Suppressor macrophage treated with lipopolysaccharide for 1 hour (primary cell): ENCODE results near the gene CREM.
"Not testable (repeated sequence)": the region's sequence is repeated elsewhere in the genome, so short reads cannot be mapped to it uniquely, and the experiment has no call there.

Source experiments
- DNase-seq, 3 donors: peaks; one replicate each; pipeline ENCODE4 v3.0.0-alpha.2; 2020 to 2022

CREM gene

DNA sequence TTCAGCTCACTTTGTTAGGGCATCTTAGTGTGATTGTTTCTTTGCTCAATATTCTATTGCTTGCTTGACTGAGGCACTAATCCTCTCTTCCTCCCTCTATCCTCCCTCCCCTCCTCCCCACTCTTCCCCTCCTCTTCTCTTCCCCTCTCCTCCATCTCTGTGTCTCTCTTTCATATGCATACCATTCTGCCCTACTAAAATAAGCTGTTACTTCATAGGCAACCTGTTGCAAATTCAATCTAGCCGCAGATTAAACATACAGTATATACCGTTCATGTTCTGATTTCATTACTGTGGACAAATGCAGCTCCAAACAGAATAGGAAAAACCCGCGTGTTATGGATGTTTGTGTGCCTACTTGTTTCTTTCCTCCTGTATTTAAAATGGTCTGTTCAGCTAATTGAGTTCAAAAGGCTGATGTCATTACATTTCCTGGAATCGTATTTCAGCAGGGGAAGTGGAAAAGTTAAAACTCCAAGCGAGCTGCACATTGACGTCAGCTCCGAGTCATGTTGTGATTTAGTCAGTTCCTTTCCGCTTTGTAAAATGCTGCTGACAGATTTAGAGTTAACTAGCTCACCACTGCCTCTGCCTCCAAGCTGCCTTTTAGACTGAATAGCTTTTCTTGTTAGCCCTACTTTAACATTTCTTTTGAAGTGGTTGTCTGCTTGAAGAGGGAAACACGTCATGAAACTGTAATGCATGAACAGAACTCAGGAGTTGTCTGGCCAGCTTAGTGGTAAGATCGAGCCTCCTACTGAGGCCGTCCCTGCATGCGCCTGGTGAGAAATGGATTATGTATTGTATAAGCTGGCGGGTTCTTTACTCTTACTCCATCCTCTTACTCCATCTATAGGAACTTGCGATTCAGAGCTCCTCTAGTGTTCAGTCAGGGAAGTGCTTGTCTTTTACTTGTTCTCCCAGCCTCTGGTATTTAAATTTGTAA, 69.0 kb downstream of the CREM start:
- peak; percentile 91 to 99 (median 98) for DNase-seq

DNA sequence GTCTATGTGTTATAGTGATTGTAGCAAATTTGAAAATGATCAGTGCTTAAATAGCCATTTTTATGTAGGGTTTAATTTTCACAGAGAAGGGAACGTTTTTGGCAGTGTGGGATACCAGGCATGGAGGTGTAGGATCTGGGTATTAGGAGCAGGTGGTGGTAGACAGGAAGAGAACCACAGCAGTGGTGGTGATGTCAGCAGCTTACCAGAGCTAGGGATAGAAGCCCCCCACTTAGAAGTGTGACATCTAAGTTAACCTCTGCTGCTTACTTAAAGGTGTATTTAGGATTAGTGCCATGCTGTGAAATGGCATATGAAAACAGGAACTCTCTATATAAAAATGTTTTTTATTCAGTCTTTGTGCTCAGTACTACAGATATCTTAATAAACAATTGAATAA, 73.8 kb downstream of the CREM start:
- no peak for DNase-seq

GRCh38 chr10:35201234-35201633, 74.6 kb downstream of the CREM start:
- no peak for DNase-seq

GRCh38 chr10:35202050-35202449, 75.4 kb downstream of the CREM start:
- no peak for DNase-seq

DNA sequence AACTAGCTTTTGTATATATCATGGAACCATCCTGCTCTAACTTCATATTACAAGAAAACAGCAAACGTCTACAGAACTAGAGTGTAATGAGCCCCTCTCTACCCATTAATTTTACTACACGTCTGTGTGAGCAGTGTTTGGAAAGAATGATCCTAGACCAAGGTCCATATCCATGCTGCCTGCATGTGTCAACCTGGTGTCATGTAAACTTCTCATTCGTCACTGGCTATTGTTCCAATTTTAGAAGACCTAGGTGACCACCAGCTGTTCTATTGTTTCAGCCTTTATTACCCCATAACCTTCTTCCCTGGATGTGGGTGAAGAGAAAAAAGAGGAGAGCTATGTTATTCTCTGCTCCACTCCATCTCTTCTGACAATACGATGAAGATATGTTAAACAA, 77.1 kb downstream of the CREM start:
- no peak for DNase-seq

GRCh38 chr10:35204650-35205319, 78.1 kb downstream of the CREM start:
- no peak for DNase-seq

DNA sequence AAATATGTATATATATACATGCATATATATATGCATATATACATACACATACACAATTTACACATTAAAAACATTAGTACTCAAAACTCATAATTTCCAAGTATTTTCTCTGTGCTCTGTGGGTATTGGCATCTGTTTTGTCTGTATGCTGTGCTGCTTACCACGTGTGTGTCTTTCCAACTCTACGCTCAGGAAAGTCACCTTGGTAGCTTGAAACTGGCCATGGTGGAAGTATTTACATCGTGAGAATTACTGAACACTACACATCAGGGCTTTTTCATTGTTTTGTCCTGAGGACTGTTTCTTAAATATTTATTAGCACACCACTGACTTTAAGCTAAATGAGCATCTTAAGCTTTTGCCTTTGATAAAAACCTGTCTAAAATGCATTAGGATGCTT, 79.6 kb downstream of the CREM start:
- no peak for DNase-seq

- no peak for DNase-seq
Observed at GRCh38 chr10:35208536-35208935, 81.9 kb downstream of the CREM start.

DNA sequence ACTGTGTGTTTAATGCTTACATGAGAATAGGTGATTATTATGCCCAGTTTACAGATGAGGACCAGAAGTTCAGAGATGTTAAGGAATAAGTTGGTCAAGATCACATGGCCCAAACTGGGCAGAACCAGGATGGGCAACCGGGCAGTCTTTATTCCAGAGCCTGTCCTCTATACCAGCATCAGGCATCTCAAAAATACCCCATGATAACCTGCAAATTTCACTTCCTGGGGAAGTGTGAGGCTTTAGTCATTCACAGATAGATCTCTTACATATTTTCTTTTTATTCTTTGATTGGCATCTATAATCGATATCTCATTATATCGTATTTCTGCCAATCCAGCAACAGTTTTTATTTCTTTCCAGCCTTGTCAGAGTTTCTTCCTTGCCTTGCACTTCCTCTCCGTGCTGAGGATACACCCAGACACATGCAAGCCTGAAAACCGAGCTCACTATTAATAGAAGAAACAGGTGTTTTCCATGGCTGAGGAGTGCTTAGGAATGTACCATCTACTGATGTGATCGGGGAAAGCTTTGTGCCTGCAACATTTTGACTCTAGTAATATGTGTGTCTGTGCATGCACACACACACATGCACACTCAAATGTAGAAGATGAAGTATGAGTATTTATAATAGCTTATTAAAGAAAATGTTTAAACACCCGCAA, 82.4 kb downstream of the CREM start:
- DNase-seq = no peak

DNA sequence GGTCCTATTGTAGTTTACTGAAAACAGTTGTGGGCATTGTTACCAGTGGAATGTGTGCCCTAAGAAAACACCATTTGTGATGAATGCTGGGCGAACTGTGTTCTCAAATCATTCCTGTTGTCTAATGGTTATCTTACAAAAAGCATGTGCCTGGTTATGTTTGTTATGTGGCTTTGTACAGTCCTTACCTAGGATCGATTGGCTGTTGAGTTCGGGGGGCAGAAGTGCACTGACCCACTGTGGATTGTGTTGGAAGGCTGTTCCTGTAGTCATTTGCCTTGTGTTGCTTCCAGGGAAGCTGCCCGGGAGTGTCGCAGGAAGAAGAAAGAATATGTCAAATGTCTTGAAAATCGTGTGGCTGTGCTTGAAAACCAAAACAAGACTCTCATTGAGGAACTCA, 84.3 kb downstream of the CREM start:
- no peak for DNase-seq

GRCh38 chr10:35211390-35211789, 84.7 kb downstream of the CREM start:
- DNase-seq = peak; percentile 27 to 57 (median 51)

- DNase-seq = peak in 2 of 3 donors; percentile 27 to 31
Observed at GRCh38 chr10:35212856-35213255, 86.2 kb downstream of the CREM start.

- DNase-seq = no peak
Observed at GRCh38 chr10:35213699-35214098, 87.1 kb downstream of the CREM start.

DNA sequence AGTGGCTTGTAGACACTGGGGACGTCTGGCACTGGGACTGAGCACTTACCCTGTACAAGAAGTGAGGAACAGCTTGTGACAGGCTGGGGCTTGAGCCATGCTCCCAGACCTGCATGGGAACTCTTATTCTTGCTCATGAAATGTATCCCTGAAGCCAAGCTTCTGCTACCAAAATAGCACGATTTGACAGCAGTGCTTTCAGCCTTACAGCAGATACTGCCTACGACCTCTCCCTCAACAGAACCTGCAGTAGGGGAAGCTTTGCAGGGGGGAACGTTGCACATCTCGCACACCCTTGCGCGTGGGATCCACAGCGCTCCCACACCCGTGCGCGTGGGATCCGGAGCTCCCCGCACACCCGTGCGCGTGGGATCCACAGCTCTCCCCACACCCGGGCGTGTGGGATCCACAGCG, 88.0 kb downstream of the CREM start:
- DNase-seq = no peak

GRCh38 chr10:35215107-35215506, 88.5 kb downstream of the CREM start:
- no peak for DNase-seq

- peak; percentile 26 to 33 (median 32) for DNase-seq
Observed at GRCh38 chr10:35216303-35216905, 89.8 kb downstream of the CREM start.

- not testable (repeated sequence) for DNase-seq
Observed at GRCh38 chr10:35216956-35217355, 90.3 kb downstream of the CREM start.

DNA sequence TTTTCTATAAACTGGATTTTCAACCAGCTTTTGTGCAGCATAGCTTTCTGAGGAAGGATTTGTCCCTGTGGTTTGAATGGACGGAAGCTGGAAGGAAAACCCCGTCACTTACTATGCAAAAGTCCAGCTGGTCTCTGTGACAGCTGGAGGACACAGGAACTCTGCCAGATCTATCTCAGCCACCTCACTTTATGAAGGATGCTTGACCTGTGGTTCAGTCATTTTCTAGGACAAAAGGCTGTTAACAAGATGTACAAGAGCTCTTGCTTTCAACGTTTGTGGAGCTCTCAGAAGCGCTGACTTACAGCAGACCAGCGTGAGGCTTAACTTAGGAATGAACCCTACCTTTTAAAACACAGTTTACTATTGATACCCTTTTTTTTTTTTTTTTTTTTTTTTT, 90.8 kb downstream of the CREM start:
- DNase-seq = peak in 2 of 3 donors; percentile 21 to 22

- DNase-seq = peak; percentile 90 to 96 (median 93)
Observed at GRCh38 chr10:35218339-35218955, 91.8 kb downstream of the CREM start.

DNA sequence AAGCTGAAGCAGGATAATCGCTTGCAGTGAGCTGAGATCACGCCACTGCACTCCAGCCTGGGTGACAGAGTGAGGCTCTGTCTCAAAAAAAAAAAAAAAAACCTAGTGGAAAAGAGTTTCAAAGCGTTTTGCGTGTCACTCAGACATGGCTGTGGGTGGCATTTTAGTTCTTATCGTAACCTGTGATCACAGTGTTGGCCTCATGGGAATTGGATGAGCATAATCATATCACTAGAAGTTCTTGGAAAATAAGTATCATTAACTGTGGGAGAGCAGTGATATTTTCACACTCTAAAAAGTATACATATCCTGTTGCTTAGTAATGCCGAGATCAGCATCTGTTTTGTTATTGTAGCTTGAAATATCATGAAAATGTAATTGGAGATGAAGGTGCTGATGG, 92.6 kb downstream of the CREM start:
- no peak for DNase-seq

DNA sequence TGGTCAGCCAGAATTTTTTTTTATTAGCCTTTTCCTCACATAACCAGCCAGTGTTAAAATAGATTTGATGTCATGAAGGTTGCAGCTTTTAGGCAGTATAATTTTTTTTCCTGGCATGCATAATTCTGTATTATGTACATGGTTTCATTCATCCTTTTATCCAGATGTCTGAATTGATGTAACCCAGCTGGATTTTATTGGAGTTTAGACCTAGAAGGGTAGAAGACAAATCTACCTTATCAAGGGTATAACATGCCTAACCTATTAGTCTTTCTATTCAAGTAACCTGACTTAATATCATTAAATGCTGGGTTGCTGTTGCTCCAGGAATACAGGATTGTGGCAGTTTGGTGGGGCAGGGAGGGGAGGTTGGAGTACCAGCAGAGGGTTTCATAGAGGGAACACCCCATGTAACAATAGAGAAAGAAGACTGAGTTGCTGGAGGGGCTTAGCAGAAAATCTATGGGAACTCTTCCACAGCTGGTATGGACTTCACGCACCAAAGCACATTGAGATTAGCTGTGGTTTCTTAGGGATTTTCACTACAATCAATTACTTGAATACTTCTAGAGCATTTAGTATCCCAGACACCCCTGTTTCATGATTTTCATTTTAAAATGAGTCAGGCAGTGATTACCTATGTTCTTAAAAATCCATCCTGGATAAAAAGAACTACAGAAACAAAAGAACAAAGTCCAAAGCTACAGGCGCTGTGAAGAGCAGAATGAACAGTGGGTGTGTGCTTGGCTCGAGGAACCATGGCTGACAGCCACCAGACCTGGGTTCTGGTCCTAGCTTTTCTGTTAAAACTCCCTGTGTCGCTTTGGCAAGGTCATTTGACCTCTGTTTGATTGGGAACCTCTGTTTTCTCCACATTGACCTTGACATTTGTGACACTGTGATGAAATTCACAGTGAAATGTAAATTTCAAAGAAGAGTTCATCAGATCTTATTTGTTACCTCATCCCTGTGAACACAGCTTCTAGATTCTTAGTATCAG, 93.5 kb downstream of the CREM start:
- no peak for DNase-seq
